Measurements from ENCODE around the gene C18orf63. TPM values are rescaled to one million over a fixed set of nuclear protein-coding genes. Genes with fewer than 3 reads are reported as not detected.
A peak's percentile ranks its signal among the peaks of the same experiment; 100 is the strongest.

C18orf63 gene
- polyA plus RNA-seq, 1 donor: 0.01 TPM

DNA sequence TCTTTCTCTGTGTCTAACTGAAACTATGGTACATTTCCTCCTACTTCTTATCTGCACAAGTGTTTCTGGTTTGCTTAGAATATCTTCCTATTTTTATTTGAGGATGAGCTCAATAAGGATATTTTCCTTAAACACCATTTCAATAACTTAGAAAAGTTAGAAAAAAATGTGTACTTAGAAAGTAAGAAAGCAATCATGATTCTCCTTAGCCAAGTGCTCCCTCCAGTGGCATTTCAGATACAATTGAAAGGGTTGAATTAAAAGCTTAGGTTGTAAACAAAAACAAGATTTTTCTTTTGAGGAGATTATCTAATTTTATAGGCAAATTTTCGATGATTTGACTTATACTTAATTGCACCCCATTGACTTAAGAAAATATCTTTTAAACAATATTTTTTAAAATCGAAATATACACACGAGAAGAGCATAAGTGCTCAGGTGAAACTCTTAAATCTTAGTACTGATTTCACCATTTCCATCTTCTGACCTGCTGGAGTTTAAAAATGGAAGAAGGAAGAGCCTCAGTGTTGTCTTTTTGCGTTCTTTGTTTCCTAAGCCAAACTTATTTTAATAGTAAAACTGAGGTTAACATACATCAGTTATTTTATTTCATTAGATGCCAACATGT lies 26.9 kb downstream of the C18orf63 start:
- DNase-seq: peak; percentile 42 to 51
- H3K4me3 ChIP-seq (ENCODE audit: low read length): no peak overlapping the region
- WGBS (ENCODE audit: insufficient coverage, low lambda C conversion rate): 20% methylated on average over 3 of the region's 4 CpGs
- no peaks in the 10 kb centered on the region for H3K27me3 ChIP-seq (ENCODE audit: control insufficient read depth, insufficient read depth, low read length)
- H3K36me3 ChIP-seq (ENCODE audit: control insufficient read depth, insufficient read depth, low read length): no peaks in the 10 kb centered on the region
- H3K27ac ChIP-seq (ENCODE audit: low read length): no peak overlapping the region
- H3K9me3 ChIP-seq (ENCODE audit: control insufficient read depth, low read depth, low read length): no peaks in the 10 kb centered on the region
- no peaks in the 10 kb centered on the region for H3K4me1 ChIP-seq (ENCODE audit: control insufficient read depth, insufficient read depth, low read length)

- Histone ChIP-seq H3K27me3 (ENCODE audit: control insufficient read depth, insufficient read depth, low read length) (no peaks in the 10 kb centered on the region), H3K27ac (ENCODE audit: low read length) (no peak overlapping the region), H3K4me3 (ENCODE audit: low read length) (no peak overlapping the region), H3K9me3 (ENCODE audit: control insufficient read depth, low read depth, low read length) (no peaks in the 10 kb centered on the region), H3K4me1 (ENCODE audit: control insufficient read depth, insufficient read depth, low read length) (no peaks in the 10 kb centered on the region), H3K36me3 (ENCODE audit: control insufficient read depth, insufficient read depth, low read length) (no peaks in the 10 kb centered on the region)
- no peak for DNase-seq
These were observed 30.6 kb downstream of the C18orf63 start for GRCh38 chr18:74346206-74346605.

GRCh38 chr18:74348581-74348980 lies 32.9 kb downstream of the C18orf63 start:
- no peaks in the 10 kb centered on the region for H3K9me3 ChIP-seq (ENCODE audit: control insufficient read depth, low read depth, low read length)
- no peaks in the 10 kb centered on the region for H3K4me1 ChIP-seq (ENCODE audit: control insufficient read depth, insufficient read depth, low read length)
- no peak overlapping the region for H3K4me3 ChIP-seq (ENCODE audit: low read length)
- DNase-seq: no peak
- WGBS (ENCODE audit: insufficient coverage, low lambda C conversion rate): 11% methylated on average over 1 of the region's 2 CpGs
- no peaks in the 10 kb centered on the region for H3K36me3 ChIP-seq (ENCODE audit: control insufficient read depth, insufficient read depth, low read length)
- no peak overlapping the region for H3K27ac ChIP-seq (ENCODE audit: low read length)
- H3K27me3 ChIP-seq (ENCODE audit: control insufficient read depth, insufficient read depth, low read length): no peaks in the 10 kb centered on the region

DNA sequence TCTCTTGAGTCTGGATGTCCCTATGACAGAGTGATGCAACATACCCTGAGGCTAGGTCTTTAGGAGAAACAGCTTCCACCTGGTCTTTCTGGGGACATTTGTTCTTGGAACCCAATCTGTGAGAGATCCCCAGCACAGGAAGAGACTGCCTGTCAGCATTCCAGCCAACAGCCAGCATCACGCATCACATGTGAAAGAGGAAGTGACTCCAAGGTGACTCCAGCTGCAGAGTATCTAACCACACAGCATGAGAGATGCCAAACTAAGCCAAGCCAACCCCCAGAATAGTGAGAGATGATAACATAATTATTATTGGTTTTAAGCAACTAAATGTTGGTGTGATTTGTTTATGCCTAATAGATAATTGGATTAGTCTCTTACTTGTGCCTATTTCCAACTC lies 35.7 kb downstream of the C18orf63 start:
- Histone ChIP-seq H3K4me3 (ENCODE audit: low read length) (no peak overlapping the region), H3K4me1 (ENCODE audit: control insufficient read depth, insufficient read depth, low read length) (no peaks in the 10 kb centered on the region), H3K27me3 (ENCODE audit: control insufficient read depth, insufficient read depth, low read length) (no peaks in the 10 kb centered on the region), H3K36me3 (ENCODE audit: control insufficient read depth, insufficient read depth, low read length) (no peaks in the 10 kb centered on the region), H3K9me3 (ENCODE audit: control insufficient read depth, low read depth, low read length) (no peaks in the 10 kb centered on the region), H3K27ac (ENCODE audit: low read length) (no peak overlapping the region)
- no CpG with 5 or more reads among the region's 1 CpG for WGBS (ENCODE audit: insufficient coverage, low lambda C conversion rate)
- DNase-seq: no peak

DNA sequence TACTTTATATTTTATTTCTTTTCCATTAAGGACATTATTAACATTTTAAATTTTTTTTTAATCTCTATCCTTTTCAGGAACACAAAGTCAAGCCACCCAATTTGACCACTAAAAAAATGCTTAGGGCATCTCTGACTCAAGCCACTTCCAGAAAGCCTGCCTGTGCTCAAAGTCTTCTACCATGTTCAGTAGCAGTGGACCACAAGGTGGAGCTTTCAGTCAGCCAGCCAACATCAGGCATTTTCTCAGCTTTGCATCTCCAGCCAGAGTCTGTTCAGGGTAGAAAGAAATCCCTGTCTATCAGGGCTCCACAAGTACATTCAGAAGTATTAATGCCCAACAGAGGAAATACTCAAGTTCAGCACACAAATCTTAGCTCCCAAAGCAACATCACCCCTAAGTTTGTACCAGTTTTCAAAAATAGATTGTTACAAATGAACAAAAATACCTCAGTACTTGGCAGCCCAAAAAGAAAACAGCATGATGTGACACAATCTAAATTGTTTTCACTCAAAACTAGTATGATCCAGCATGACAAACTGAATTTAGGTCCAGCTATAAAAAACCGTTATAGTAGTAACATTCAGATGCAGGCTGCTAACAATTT lies 37.6 kb downstream of the C18orf63 start:
- Histone ChIP-seq H3K36me3 (ENCODE audit: control insufficient read depth, insufficient read depth, low read length) (no peaks in the 10 kb centered on the region), H3K9me3 (ENCODE audit: control insufficient read depth, low read depth, low read length) (no peaks in the 10 kb centered on the region), H3K27ac (ENCODE audit: low read length) (no peak overlapping the region), H3K27me3 (ENCODE audit: control insufficient read depth, insufficient read depth, low read length) (no peaks in the 10 kb centered on the region), H3K4me1 (ENCODE audit: control insufficient read depth, insufficient read depth, low read length) (no peaks in the 10 kb centered on the region), H3K4me3 (ENCODE audit: low read length) (no peak overlapping the region)
- peak; percentile 56 to 68 for DNase-seq
- no CpG with 5 or more reads among the region's 1 CpG for WGBS (ENCODE audit: insufficient coverage, low lambda C conversion rate)

DNA sequence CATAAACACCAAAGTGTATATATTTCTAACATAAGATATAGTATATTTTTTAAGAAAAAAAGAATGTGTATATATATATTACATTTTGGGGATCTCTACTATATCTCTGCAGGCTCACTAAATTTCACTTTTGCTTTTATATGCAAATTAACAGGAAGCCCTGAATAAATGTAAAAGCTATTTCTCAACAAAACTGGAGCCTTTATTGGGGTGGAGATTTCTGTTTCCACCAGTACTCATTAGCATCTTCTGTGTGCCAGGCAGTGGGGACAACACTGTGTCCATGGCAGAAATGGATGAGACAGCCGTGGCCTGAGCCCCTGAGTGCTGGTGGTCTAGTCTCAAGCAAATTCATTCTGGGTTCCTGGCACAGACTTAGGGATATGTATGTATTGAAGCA lies 41.3 kb downstream of the C18orf63 start:
- DNase-seq: no peak
- H3K36me3 ChIP-seq (ENCODE audit: control insufficient read depth, insufficient read depth, low read length): no peaks in the 10 kb centered on the region
- H3K4me3 ChIP-seq (ENCODE audit: low read length): no peak overlapping the region
- no peaks in the 10 kb centered on the region for H3K27me3 ChIP-seq (ENCODE audit: control insufficient read depth, insufficient read depth, low read length)
- H3K27ac ChIP-seq (ENCODE audit: low read length): no peak overlapping the region
- H3K9me3 ChIP-seq (ENCODE audit: control insufficient read depth, low read depth, low read length): no peaks in the 10 kb centered on the region
- WGBS (ENCODE audit: insufficient coverage, low lambda C conversion rate): no CpG with 5 or more reads among the region's 1 CpG
- no peaks in the 10 kb centered on the region for H3K4me1 ChIP-seq (ENCODE audit: control insufficient read depth, insufficient read depth, low read length)

GRCh38 chr18:74360852-74361655 lies 45.4 kb downstream of the C18orf63 start:
- WGBS (ENCODE audit: insufficient coverage, low lambda C conversion rate): 100% methylated on average over 2 of the region's 22 CpGs

GRCh38 chr18:74367905-74368304 lies 52.3 kb downstream of the C18orf63 start:
- no peak for DNase-seq
- no peaks in the 10 kb centered on the region for H3K9me3 ChIP-seq (ENCODE audit: control insufficient read depth, low read depth, low read length)

More at GRCh38 chr18:74360852-74361655, 45.4 kb downstream of the C18orf63 start:
- Histone ChIP-seq H3K27me3 (ENCODE audit: control insufficient read depth, insufficient read depth, low read length) (no peaks in the 10 kb centered on the region), H3K36me3 (ENCODE audit: control insufficient read depth, insufficient read depth, low read length) (no peaks in the 10 kb centered on the region), H3K27ac (ENCODE audit: low read length) (no peak overlapping the region), H3K4me3 (ENCODE audit: low read length) (no peak overlapping the region), H3K9me3 (ENCODE audit: control insufficient read depth, low read depth, low read length) (no peaks in the 10 kb centered on the region), H3K4me1 (ENCODE audit: control insufficient read depth, insufficient read depth, low read length) (no peaks in the 10 kb centered on the region)
- DNase-seq: no peak

DNA sequence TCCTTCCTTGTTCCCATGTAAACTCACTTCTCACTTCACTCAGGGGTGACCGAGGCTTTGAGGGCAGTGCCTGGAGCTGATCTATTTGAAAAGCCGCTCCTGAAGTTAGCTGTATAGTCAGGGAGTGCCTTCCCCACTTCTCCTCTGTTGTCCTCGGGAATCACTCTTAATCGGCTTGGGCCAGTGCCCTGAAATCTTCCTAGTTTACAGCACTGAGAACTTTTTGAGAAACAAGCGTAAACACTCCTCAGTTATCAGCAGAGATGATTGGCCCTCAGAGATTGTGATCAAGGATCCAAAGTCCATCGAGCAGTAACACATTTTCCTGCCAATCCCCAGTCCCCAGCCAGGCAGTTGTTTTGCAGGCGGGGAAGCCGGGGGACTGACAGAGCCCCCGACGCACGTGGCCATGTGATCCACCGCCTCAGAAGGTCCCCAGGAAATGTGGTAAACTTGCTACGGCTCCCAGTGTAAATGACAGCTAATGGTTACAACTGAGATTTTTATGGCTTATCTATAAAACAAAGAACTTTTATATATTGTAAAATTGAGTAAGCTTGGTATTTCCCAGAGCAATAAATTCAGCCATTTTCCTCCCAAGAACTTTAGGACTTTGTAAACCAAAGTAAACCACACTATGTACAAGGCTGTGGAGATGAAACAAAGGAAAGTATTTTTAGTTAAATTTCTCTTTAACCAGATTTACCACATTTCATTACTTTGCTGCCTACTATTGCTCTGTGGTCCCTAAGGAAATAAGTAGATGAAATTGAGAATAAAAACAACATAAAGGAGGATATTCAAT lies 53.5 kb downstream of the C18orf63 start:
- peak; percentile 83 to 91 for DNase-seq
- Histone ChIP-seq H3K36me3 (ENCODE audit: control insufficient read depth, insufficient read depth, low read length) (no peaks in the 10 kb centered on the region), H3K27me3 (ENCODE audit: control insufficient read depth, insufficient read depth, low read length) (no peaks in the 10 kb centered on the region), H3K9me3 (ENCODE audit: control insufficient read depth, low read depth, low read length) (no peaks in the 10 kb centered on the region), H3K4me1 (ENCODE audit: control insufficient read depth, insufficient read depth, low read length) (peaks cover 3% of the 10 kb centered on the region), H3K4me3 (ENCODE audit: low read length) (no peak overlapping the region), H3K27ac (ENCODE audit: low read length) (peak overlapping the region; percentile 77)
- no CpG with 5 or more reads among the region's 13 CpGs for WGBS (ENCODE audit: insufficient coverage, low lambda C conversion rate)

More at GRCh38 chr18:74367905-74368304, 52.3 kb downstream of the C18orf63 start:
- H3K27ac ChIP-seq (ENCODE audit: low read length): no peak overlapping the region
- WGBS (ENCODE audit: insufficient coverage, low lambda C conversion rate): no CpG with 5 or more reads among the region's 10 CpGs
- H3K27me3 ChIP-seq (ENCODE audit: control insufficient read depth, insufficient read depth, low read length): no peaks in the 10 kb centered on the region
- no peaks in the 10 kb centered on the region for H3K36me3 ChIP-seq (ENCODE audit: control insufficient read depth, insufficient read depth, low read length)
- H3K4me1 ChIP-seq (ENCODE audit: control insufficient read depth, insufficient read depth, low read length): peaks cover 3% of the 10 kb centered on the region
- no peak overlapping the region for H3K4me3 ChIP-seq (ENCODE audit: low read length)

GRCh38 chr18:74370115-74370514 lies 54.5 kb downstream of the C18orf63 start:
- 80% methylated on average over 1 of the region's 2 CpGs for WGBS (ENCODE audit: insufficient coverage, low lambda C conversion rate)
- Histone ChIP-seq H3K4me3 (ENCODE audit: low read length) (no peak overlapping the region), H3K27me3 (ENCODE audit: control insufficient read depth, insufficient read depth, low read length) (no peaks in the 10 kb centered on the region), H3K36me3 (ENCODE audit: control insufficient read depth, insufficient read depth, low read length) (no peaks in the 10 kb centered on the region), H3K4me1 (ENCODE audit: control insufficient read depth, insufficient read depth, low read length) (peaks cover 3% of the 10 kb centered on the region), H3K9me3 (ENCODE audit: control insufficient read depth, low read depth, low read length) (no peaks in the 10 kb centered on the region), H3K27ac (ENCODE audit: low read length) (peak overlapping the region; percentile 77)
- no peak for DNase-seq
